Fibroblast of the aortic adventitia (primary cell): Measurements from ENCODE around the gene CA5B. TPM values are rescaled to one million over a fixed set of nuclear protein-coding genes. Genes with fewer than 3 reads are reported as not detected.
"Not testable (repeated sequence)": the region's sequence is repeated elsewhere in the genome, so short reads cannot be mapped to it uniquely, and the experiment has no call there.

Experiments used
- DNase-seq: peaks from one replicate; pipeline ENCODE4 v3.0.0-alpha.2; 2010; ENCODE audit warnings: low read depth
- H3K4me3 ChIP-seq: 2 replicates; pipeline ENCODE4 v1.5.1; 2011; ENCODE audit warnings: low read depth, mild to moderate bottlenecking, control low read depth, low read length, moderate library complexity
- CTCF ChIP-seq: IDR thresholded peaks from 2 replicates; pipeline ENCODE4 v1.5.1; 2011; ENCODE audit warnings: mild to moderate bottlenecking, low read length, control low read depth, inconsistent platforms; ENCODE audit not compliant: insufficient read depth
- total RNA-seq: library from RNA; depleted of rRNA; stranded (reverse); fragments of >200 nt; gene quantifications from 2 replicates; pipeline ENCODE4 v1.2.3, GENCODE V29; 2012; ENCODE audit warnings: low replicate concordance

The CA5B gene, protein sequence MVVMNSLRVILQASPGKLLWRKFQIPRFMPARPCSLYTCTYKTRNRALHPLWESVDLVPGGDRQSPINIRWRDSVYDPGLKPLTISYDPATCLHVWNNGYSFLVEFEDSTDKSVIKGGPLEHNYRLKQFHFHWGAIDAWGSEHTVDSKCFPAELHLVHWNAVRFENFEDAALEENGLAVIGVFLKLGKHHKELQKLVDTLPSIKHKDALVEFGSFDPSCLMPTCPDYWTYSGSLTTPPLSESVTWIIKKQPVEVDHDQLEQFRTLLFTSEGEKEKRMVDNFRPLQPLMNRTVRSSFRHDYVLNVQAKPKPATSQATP
- total RNA-seq, result 9.1 and 39.6 TPM in 2 replicates

DNA sequence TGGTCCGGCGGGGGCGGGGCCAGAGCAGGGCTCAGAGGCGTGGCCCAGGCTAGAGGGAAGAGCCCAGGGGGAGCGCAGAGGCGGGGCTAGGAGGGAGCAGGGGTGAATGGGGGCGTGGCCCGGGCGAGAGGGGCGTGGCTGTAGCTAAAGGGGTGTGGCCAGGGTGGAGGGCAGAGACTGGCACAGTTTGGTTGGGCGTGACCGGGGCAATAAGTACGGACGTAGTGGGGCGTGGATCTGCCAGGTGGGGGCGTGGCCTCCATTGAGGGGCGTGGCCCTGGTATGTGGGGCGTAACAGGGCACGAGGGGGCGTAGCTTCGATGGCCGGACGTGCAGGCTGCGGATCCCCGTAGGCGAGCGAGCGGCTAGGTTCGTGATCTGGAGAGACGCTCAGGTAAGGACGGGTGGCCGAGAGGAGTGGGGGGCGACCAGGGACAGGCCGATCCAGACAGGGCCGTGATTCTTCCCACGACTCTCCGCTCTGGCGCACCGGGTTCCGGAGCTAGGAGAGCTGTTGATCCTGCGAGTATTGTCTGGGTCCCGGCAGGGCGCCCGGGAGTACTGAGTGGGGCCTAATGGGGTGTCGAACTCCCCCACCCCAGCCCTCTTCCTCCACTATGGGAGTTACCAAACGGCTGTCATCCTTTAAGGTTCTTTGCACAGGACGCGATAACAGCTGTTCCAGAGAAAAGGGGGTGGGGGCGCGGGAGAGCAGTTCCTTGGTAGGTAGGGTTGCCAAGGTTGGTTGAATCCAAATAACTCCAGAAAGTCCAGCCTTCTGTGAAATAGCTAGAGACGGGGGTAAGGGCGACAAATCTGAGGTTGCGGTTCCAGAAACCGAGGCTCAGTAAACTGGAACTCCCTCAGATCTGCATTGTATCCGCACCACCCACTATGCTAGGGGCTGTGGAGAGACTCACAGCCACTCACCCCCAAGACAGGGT lies at the start of gene CA5B:
Gene CA5B, plus strand, starts transcription at position 312 of the 944 bp plus-strand sequence. CDS start 11,754 bp downstream, outside the sequence.
- peak; percentile 81 for DNase-seq
- no peak for TF ChIP-seq CTCF
- H3K4me3 ChIP-seq, result peak within 1 kb of the TSS; percentile 63

GRCh38 chrX:15694941-15695451 lies 43.1 kb upstream of the CA5B start:
- no peak for DNase-seq
- no peak overlapping the region for H3K4me3 ChIP-seq
- no peak for TF ChIP-seq CTCF

DNA sequence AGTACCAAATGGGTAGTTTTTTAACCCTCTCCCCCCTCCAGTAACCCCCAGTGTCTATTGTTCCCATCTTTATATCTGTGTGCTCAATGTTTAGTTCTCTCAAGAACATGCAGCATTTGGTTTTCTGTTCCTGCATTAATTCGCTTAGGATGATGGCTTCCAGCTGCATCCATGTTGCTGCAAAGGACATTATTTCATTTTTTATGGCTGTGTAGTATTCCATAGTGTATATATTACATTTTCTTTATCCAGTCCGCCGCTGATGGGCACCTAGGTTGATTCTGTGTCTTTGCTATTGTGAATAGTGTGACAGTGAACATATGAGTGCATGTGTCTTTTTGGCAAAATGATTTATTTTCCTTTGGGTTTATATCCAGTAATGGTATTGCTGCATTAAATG lies 41.6 kb upstream of the CA5B start:
- no peak overlapping the region for H3K4me3 ChIP-seq
- no peak for TF ChIP-seq CTCF
- DNase-seq, result no peak

- no peak for TF ChIP-seq CTCF
- no peak for DNase-seq
- H3K4me3 ChIP-seq, result no peak overlapping the region
Observed at GRCh38 chrX:15702488-15703371, 35.3 kb upstream of the CA5B start.

DNA sequence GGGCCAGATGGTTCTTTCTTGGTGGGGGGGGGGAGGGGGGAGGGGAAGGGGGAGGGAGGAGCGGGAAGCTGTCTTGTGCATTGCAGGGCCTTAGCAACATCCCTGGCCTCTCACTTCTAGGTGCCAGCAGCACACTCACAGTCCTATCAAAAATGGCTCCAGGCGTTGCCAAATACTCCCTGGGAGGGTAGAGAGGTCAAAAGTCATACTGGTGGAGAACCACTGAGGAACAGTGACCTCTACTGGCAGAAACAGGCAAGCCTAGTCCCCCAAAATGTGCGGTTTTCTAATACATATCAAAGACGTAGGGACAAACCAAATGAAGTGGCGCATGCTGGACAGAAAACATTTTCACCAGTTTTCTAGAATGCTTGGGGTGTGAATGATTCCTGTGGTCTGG lies 34.3 kb upstream of the CA5B start:
- H3K4me3 ChIP-seq, DNase-seq: not testable (repeated sequence)

GRCh38 chrX:15704273-15704672 lies 33.8 kb upstream of the CA5B start:
- DNase-seq, H3K4me3 ChIP-seq: not testable (repeated sequence)

DNA sequence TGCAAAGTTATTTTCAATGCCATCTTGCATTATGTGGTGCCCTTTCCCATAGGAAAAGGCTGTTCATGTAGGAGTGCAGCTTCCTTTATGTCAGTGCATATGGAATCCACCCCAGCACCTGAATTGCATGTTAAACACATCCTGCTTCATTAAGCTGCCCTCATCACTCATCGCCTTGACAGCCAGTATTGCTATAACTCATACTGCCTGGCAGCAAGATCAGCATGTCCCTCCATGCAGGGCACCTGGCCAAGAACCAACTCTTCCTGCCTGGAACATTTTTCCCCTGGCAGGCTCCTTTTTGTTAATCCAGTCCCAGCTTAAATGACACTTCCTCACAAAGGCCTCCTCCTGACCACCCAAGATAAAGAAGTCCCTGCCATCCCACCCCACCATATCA lies 23.5 kb upstream of the CA5B start:
- no peak for DNase-seq
- no peak for TF ChIP-seq CTCF
- no peak overlapping the region for H3K4me3 ChIP-seq
